Skeletal muscle tissue (tissue), 4 donors: ENCODE results near the gene CAMTA2. TPM values are rescaled to one million over a fixed set of nuclear protein-coding genes. Genes with fewer than 3 reads are reported as not detected.

Source experiments
- H3K27ac ChIP-seq: one replicate; pipeline ENCODE4 v1.7.0; 2013; ENCODE audit warnings: mild to moderate bottlenecking, low read depth, low read length, inconsistent platforms
- H3K27me3 ChIP-seq, 3 donors: one replicate each; pipeline ENCODE4 v1.7.0; 2013; ENCODE audit warnings: low read length in 3 of 3; ENCODE audit not compliant: control insufficient read depth in 3 of 3, insufficient read depth in 3 of 3
- H3K36me3 ChIP-seq, 3 donors: one replicate each; pipeline ENCODE4 v1.7.0; 2013; ENCODE audit warnings: low read length in 3 of 3; ENCODE audit not compliant: control insufficient read depth in 3 of 3, insufficient read depth in 3 of 3
- H3K4me1 ChIP-seq, 3 donors: one replicate each; pipeline ENCODE4 v1.7.0; 2013; ENCODE audit warnings: low read length in 3 of 3, mild to moderate bottlenecking in 3 of 3; ENCODE audit not compliant: control insufficient read depth in 3 of 3, insufficient read depth in 3 of 3
- H3K4me3 ChIP-seq, 3 donors: one replicate each; pipeline ENCODE4 v1.7.0; 2013; ENCODE audit warnings: low read length in 3 of 3
- H3K9ac ChIP-seq, 3 donors: one replicate each; pipeline ENCODE4 v1.7.0; 2013; ENCODE audit warnings: low read length in 3 of 3, mild to moderate bottlenecking in 3 of 3, moderate library complexity in 2 of 3, low read depth in 1 of 3
- H3K9me3 ChIP-seq, 3 donors: one replicate each; pipeline ENCODE4 v1.7.0; 2013; ENCODE audit warnings: low read length in 3 of 3; ENCODE audit not compliant: control insufficient read depth in 3 of 3
- total RNA-seq: library from RNA; depleted of rRNA; stranded (reverse); fragments of >200 nt; gene quantifications from one replicate; pipeline ENCODE4 v1.2.3, GENCODE V29; 2014
- donor health status: Osteomylitis.

CAMTA2 gene
- total RNA-seq, 1 donor from 2014 or later: 4.7 TPM

GRCh38 chr17:5027299-5027698 is 39.8 kb upstream of the CAMTA2 start:
- Histone ChIP-seq H3K9ac (no peak overlapping the region), H3K27me3 (no peaks in the 10 kb centered on the region), H3K4me3 (no peak overlapping the region), H3K27ac (no peak overlapping the region), H3K9me3 (no peaks in the 10 kb centered on the region), H3K36me3 (peaks cover 6 to 20% (median 8%) of the 10 kb centered on the region in 3 donors), H3K4me1 (peaks cover 0 to 7% (median 3%) of the 10 kb centered on the region in 3 donors)

GRCh38 chr17:5024604-5025003 is 37.1 kb upstream of the CAMTA2 start:
- H3K27ac ChIP-seq: no peak overlapping the region
- peaks cover 31 to 45% (median 33%) of the 10 kb centered on the region in 3 donors for H3K36me3 ChIP-seq
- H3K4me1 ChIP-seq: peaks cover 0 to 4% (median 2%) of the 10 kb centered on the region in 3 donors
- no peak overlapping the region for H3K9ac ChIP-seq
- H3K4me3 ChIP-seq: no peak overlapping the region
- no peaks in the 10 kb centered on the region for H3K9me3 ChIP-seq
- no peaks in the 10 kb centered on the region for H3K27me3 ChIP-seq

GRCh38 chr17:5023588-5024147 is 36.2 kb upstream of the CAMTA2 start:
- Histone ChIP-seq H3K27ac (no peak overlapping the region), H3K9ac (no peak overlapping the region), H3K4me1 (peaks cover 0 to 4% (median 2%) of the 10 kb centered on the region in 3 donors), H3K9me3 (no peaks in the 10 kb centered on the region), H3K27me3 (no peaks in the 10 kb centered on the region), H3K36me3 (peaks cover 36 to 52% (median 41%) of the 10 kb centered on the region in 3 donors), H3K4me3 (no peak overlapping the region)

GRCh38 chr17:5022171-5022711 is 34.8 kb upstream of the CAMTA2 start:
- H3K27ac ChIP-seq: no peak overlapping the region

GRCh38 chr17:5020502-5021023 is 33.1 kb upstream of the CAMTA2 start:
- Histone ChIP-seq H3K27me3 (no peaks in the 10 kb centered on the region), H3K9ac (no peak overlapping the region), H3K9me3 (no peaks in the 10 kb centered on the region), H3K4me3 (no peak overlapping the region), H3K36me3 (peaks cover 49 to 65% (median 58%) of the 10 kb centered on the region in 3 donors), H3K4me1 (peaks cover 0 to 2% (median 0%) of the 10 kb centered on the region in 3 donors), H3K27ac (no peak overlapping the region)

More at GRCh38 chr17:5022171-5022711, 34.8 kb upstream of the CAMTA2 start:
- Histone ChIP-seq H3K4me3 (no peak overlapping the region), H3K9me3 (no peaks in the 10 kb centered on the region), H3K4me1 (peaks cover 0 to 4% (median 2%) of the 10 kb centered on the region in 3 donors), H3K27me3 (no peaks in the 10 kb centered on the region), H3K9ac (no peak overlapping the region), H3K36me3 (peaks cover 41 to 59% (median 49%) of the 10 kb centered on the region in 3 donors)

GRCh38 chr17:5019475-5019956 is 32.0 kb upstream of the CAMTA2 start:
- Histone ChIP-seq H3K4me3 (no peak overlapping the region), H3K4me1 (peaks cover 0 to 2% (median 0%) of the 10 kb centered on the region in 3 donors), H3K36me3 (peaks cover 57 to 68% (median 64%) of the 10 kb centered on the region in 3 donors), H3K27me3 (no peaks in the 10 kb centered on the region), H3K9me3 (no peaks in the 10 kb centered on the region), H3K9ac (no peak overlapping the region), H3K27ac (no peak overlapping the region)

GRCh38 chr17:5014357-5014756 is 26.9 kb upstream of the CAMTA2 start:
- Histone ChIP-seq H3K9me3 (no peaks in the 10 kb centered on the region), H3K27ac (no peak overlapping the region), H3K36me3 (peaks cover 60 to 71% (median 68%) of the 10 kb centered on the region in 3 donors), H3K4me1 (no peaks in the 10 kb centered on the region), H3K9ac (no peak overlapping the region), H3K4me3 (no peak overlapping the region), H3K27me3 (no peaks in the 10 kb centered on the region)

- H3K36me3 ChIP-seq: peaks cover 66 to 78% (median 77%) of the 10 kb centered on the region in 3 donors
- H3K27me3 ChIP-seq: no peaks in the 10 kb centered on the region
- no peaks in the 10 kb centered on the region for H3K9me3 ChIP-seq
- no peak overlapping the region for H3K4me3 ChIP-seq
- H3K27ac ChIP-seq: no peak overlapping the region
- no peaks in the 10 kb centered on the region for H3K4me1 ChIP-seq
- H3K9ac ChIP-seq: no peak overlapping the region
These were observed 24.5 kb upstream of the CAMTA2 start for GRCh38 chr17:5011928-5012327.

GRCh38 chr17:5003214-5003867 is 15.9 kb upstream of the CAMTA2 start:
- Histone ChIP-seq H3K27me3 (no peaks in the 10 kb centered on the region), H3K9me3 (no peaks in the 10 kb centered on the region), H3K9ac (peak overlapping the region in 2 of 3 donors; percentile 41 to 99), H3K27ac (peak overlapping the region; percentile 99), H3K4me1 (peaks cover 44 to 60% (median 54%) of the 10 kb centered on the region in 3 donors), H3K36me3 (peaks cover 64 to 71% (median 69%) of the 10 kb centered on the region in 3 donors), H3K4me3 (no peak overlapping the region)
